Fibroblast of upper back skin (primary cell): ENCODE results near the gene SPR.
"Not testable (repeated sequence)": the region's sequence is repeated elsewhere in the genome, so short reads cannot be mapped to it uniquely, and the experiment has no call there.

ENCODE experiments used
- DNase-seq: peaks from one replicate; pipeline ENCODE4 v3.0.0-alpha.2; 2013

Gene SPR

GRCh38 chr2:72889991-72890390 lies 2.8 kb downstream of the SPR start:
- DNase-seq = no peak

GRCh38 chr2:72891091-72891818 lies 4.0 kb downstream of the SPR start:
- no peak for DNase-seq

GRCh38 chr2:72892506-72893173 lies 5.4 kb downstream of the SPR start:
- DNase-seq = peak; percentile 67

GRCh38 chr2:72893594-72894319 lies 6.5 kb downstream of the SPR start:
- DNase-seq = peak; percentile 65

- DNase-seq = no peak
Observed at GRCh38 chr2:72894514-72894913, 7.3 kb downstream of the SPR start.

- no peak for DNase-seq
Observed at GRCh38 chr2:72895154-72895553, 7.9 kb downstream of the SPR start.

GRCh38 chr2:72895759-72896281 lies 8.6 kb downstream of the SPR start:
- peak; percentile 56 for DNase-seq

GRCh38 chr2:72896446-72896845 lies 9.2 kb downstream of the SPR start:
- DNase-seq = peak; percentile 57

GRCh38 chr2:72897785-72898584 lies 10.8 kb downstream of the SPR start:
- no peak for DNase-seq

- no peak for DNase-seq
Observed at GRCh38 chr2:72898585-72898906, 11.3 kb downstream of the SPR start.

GRCh38 chr2:72900191-72900825 lies 13.1 kb downstream of the SPR start:
- DNase-seq = no peak

- no peak for DNase-seq
Observed at GRCh38 chr2:72901426-72901825, 14.2 kb downstream of the SPR start.

GRCh38 chr2:72907369-72907768 lies 20.2 kb downstream of the SPR start:
- not testable (repeated sequence) for DNase-seq

GRCh38 chr2:72908741-72909140 lies 21.5 kb downstream of the SPR start:
- no peak for DNase-seq

- no peak for DNase-seq
Observed at GRCh38 chr2:72911256-72911655, 24.0 kb downstream of the SPR start.

- no peak for DNase-seq
Observed at GRCh38 chr2:72913486-72914205, 26.4 kb downstream of the SPR start.

GRCh38 chr2:72914206-72914559 lies 27.0 kb downstream of the SPR start:
- no peak for DNase-seq

GRCh38 chr2:72914589-72915319 lies 27.5 kb downstream of the SPR start:
- no peak for DNase-seq

- no peak for DNase-seq
Observed at GRCh38 chr2:72915320-72915906, 28.2 kb downstream of the SPR start.

- DNase-seq = no peak
Observed at GRCh38 chr2:72915907-72916742, 28.9 kb downstream of the SPR start.
